KMS-11 (cell line): ENCODE results near the gene WASHC3.

Experiments used
- H2AFZ ChIP-seq: fragments of 200-600 bp; sonication (generic); 2 replicates; pipeline ENCODE4 v1.6.1; 2016; ENCODE audit warnings: antibody characterized with exemption, mixed run types, low read depth
- H3K27ac ChIP-seq: fragments of 200-600 bp; sonication (generic); 2 replicates; pipeline ENCODE4 v1.6.1; 2016; ENCODE audit warnings: mild to moderate bottlenecking, mixed run types
- H3K27me3 ChIP-seq: fragments of 200-600 bp; sonication (generic); 2 replicates; pipeline ENCODE4 v1.6.1; 2017; ENCODE audit warnings: mild to moderate bottlenecking, low read depth, mixed run types, moderate library complexity; ENCODE audit not compliant: insufficient read depth
- H3K36me3 ChIP-seq: fragments of 200-600 bp; sonication (generic); 2 replicates; pipeline ENCODE4 v1.6.1; 2017; ENCODE audit warnings: mild to moderate bottlenecking, mixed run types; ENCODE audit not compliant: insufficient read depth
- H3K4me1 ChIP-seq: fragments of 200-600 bp; sonication (generic); 2 replicates; pipeline ENCODE4 v1.6.1; 2016; ENCODE audit warnings: mild to moderate bottlenecking, low read depth, mixed run types; ENCODE audit not compliant: poor library complexity, severe bottlenecking
- H3K4me2 ChIP-seq: fragments of 200-600 bp; sonication (generic); 2 replicates; pipeline ENCODE4 v1.7.0; 2016; ENCODE audit warnings: mild to moderate bottlenecking, mixed run types
- H3K4me3 ChIP-seq: fragments of 200-600 bp; sonication (generic); IDR thresholded peaks from 2 replicates; pipeline ENCODE4 v1.6.1; 2017; ENCODE audit warnings: low read depth, low read length, mixed read lengths; ENCODE audit not compliant: insufficient read depth
- H3K79me2 ChIP-seq: fragments of 200-600 bp; sonication (generic); 2 replicates; pipeline ENCODE4 v1.6.1; 2016; ENCODE audit warnings: low read depth, mixed run types; ENCODE audit not compliant: insufficient read depth
- H3K9ac ChIP-seq: fragments of 200-600 bp; sonication (generic); 2 replicates; pipeline ENCODE4 v1.6.1; 2016; ENCODE audit warnings: mild to moderate bottlenecking, mixed run types
- H4K20me1 ChIP-seq: fragments of 200-600 bp; sonication (generic); 2 replicates; pipeline ENCODE4 v1.6.1; 2016; ENCODE audit warnings: mild to moderate bottlenecking, mixed run types; ENCODE audit not compliant: insufficient read depth
- TF ChIP-seq, protein P1 (sequence below): fragments of 200-600 bp; sonication (generic); conservative IDR thresholded peaks from 2 replicates; pipeline ENCODE4 v1.6.1; 2017; ENCODE audit warnings: low read depth, mild to moderate bottlenecking, antibody characterized with exemption, low read length, moderate library complexity, mixed read lengths

The WASHC3 gene

GRCh38 chr12:102052192-102053061 lies 9.4 kb downstream of the WASHC3 start:
- Histone ChIP-seq H3K9ac (no peak overlapping the region), H3K27me3 (no peaks in the 10 kb centered on the region), H4K20me1 (no peaks in the 10 kb centered on the region), H3K27ac (no peak overlapping the region), H3K4me1 (no peaks in the 10 kb centered on the region), H3K4me3 (no peak overlapping the region), H3K79me2 (no peaks in the 10 kb centered on the region), H3K36me3 (no peaks in the 10 kb centered on the region), H2AFZ (no peak overlapping the region), H3K4me2 (no peak overlapping the region)
- TF ChIP-seq, protein P1, sequence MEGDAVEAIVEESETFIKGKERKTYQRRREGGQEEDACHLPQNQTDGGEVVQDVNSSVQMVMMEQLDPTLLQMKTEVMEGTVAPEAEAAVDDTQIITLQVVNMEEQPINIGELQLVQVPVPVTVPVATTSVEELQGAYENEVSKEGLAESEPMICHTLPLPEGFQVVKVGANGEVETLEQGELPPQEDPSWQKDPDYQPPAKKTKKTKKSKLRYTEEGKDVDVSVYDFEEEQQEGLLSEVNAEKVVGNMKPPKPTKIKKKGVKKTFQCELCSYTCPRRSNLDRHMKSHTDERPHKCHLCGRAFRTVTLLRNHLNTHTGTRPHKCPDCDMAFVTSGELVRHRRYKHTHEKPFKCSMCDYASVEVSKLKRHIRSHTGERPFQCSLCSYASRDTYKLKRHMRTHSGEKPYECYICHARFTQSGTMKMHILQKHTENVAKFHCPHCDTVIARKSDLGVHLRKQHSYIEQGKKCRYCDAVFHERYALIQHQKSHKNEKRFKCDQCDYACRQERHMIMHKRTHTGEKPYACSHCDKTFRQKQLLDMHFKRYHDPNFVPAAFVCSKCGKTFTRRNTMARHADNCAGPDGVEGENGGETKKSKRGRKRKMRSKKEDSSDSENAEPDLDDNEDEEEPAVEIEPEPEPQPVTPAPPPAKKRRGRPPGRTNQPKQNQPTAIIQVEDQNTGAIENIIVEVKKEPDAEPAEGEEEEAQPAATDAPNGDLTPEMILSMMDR: no peak

DNA sequence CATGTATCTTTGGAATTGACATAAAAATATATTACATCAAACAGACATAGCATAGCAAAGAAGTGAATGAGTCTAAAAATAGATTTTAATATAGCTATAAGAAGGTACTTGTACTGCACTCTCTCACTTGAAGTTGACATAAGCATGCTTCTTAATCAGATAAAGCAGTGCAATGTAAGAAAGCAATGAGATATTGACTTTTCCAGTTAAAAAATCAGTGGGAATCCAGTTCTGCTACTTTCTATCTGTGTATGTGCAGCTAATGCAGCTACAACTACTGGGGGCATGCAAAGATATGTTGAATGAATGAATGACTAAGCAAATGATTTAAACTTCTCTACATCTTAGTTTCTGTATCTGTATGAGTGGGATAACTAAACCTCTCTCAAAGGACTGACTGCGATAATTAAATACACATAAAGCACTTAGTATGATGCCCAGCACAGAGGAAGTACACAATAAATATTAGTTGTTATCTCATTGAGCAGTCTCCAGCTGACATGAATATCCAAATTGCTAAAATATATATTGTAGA lies 10.3 kb downstream of the WASHC3 start:
- no peak overlapping the region for H3K4me3 ChIP-seq
- H3K27me3 ChIP-seq: no peaks in the 10 kb centered on the region
- H3K79me2 ChIP-seq: no peaks in the 10 kb centered on the region
- no peak overlapping the region for H2AFZ ChIP-seq
- H3K9ac ChIP-seq: no peak overlapping the region
- H3K36me3 ChIP-seq: no peaks in the 10 kb centered on the region
- no peak overlapping the region for H3K27ac ChIP-seq
- H3K4me1 ChIP-seq: no peaks in the 10 kb centered on the region
- no peaks in the 10 kb centered on the region for H4K20me1 ChIP-seq
- TF ChIP-seq, protein P1: no peak
- H3K4me2 ChIP-seq: no peak overlapping the region

DNA sequence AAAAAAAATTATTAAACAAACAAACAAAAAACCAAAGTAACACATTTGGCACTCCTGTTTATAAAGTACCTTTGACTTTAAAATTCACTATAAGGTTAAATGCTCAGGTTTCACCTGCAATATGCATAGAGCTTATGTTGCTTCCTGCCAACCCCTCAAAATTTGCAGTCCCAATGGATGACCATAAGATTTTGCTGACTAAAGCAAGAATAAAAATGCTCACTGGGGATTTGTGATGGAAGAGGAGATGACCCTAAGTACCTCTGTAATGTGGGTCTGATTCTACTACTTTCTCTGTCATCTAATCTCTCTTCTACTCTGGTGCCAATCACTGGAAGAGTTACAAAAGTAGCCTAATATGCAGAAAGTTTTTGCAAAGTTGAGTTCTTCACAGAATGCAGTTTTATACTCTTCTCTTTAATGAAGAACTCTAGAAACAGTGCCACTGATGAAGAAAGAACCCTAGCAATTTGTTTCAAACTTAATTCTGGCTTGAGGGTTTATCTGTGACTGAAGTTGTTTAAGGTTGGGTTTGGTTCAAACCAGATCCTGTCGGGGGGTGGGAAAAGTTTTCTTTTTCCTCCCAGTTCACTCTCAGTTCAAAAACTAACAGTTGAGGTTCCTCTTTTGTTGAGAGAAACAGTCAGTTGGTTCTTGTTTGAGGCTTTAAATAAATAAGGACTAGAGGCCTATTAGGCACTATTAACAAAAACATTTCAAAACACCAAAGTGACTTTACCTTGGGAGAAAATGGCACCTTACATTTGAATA lies 10.9 kb downstream of the WASHC3 start:
- Histone ChIP-seq H3K4me1 (no peaks in the 10 kb centered on the region), H3K79me2 (no peaks in the 10 kb centered on the region), H3K27ac (no peak overlapping the region), H3K9ac (no peak overlapping the region), H3K4me2 (no peak overlapping the region), H2AFZ (no peak overlapping the region), H3K4me3 (no peak overlapping the region), H4K20me1 (no peaks in the 10 kb centered on the region), H3K27me3 (no peaks in the 10 kb centered on the region), H3K36me3 (no peaks in the 10 kb centered on the region)
- TF ChIP-seq, protein P1: no peak

- H3K36me3 ChIP-seq: no peaks in the 10 kb centered on the region
- H3K4me3 ChIP-seq: no peak overlapping the region
- TF ChIP-seq, protein P1: no peak
- no peak overlapping the region for H2AFZ ChIP-seq
- peak overlapping the region; percentile 59 for H3K4me2 ChIP-seq
- H3K27ac ChIP-seq: no peak overlapping the region; the same call in 1 of the 2 replicates
- H3K4me1 ChIP-seq: peaks cover 28% of the 10 kb centered on the region
- no peaks in the 10 kb centered on the region for H3K79me2 ChIP-seq
- no peaks in the 10 kb centered on the region for H3K27me3 ChIP-seq
- no peak overlapping the region for H3K9ac ChIP-seq
- H4K20me1 ChIP-seq: no peaks in the 10 kb centered on the region
These were observed 17.9 kb downstream of the WASHC3 start for GRCh38 chr12:102043928-102044327.
